ENCODE data around the gene NUBP2. TPM values are rescaled to one million over a fixed set of nuclear protein-coding genes. Genes with fewer than 3 reads are reported as not detected.
"Not testable (repeated sequence)": the region's sequence is repeated elsewhere in the genome, so short reads cannot be mapped to it uniquely, and the experiment has no call there.

Gene NUBP2
- total RNA-seq, 2 donors from 2014 or later = 32.6 to 58.8 TPM

DNA sequence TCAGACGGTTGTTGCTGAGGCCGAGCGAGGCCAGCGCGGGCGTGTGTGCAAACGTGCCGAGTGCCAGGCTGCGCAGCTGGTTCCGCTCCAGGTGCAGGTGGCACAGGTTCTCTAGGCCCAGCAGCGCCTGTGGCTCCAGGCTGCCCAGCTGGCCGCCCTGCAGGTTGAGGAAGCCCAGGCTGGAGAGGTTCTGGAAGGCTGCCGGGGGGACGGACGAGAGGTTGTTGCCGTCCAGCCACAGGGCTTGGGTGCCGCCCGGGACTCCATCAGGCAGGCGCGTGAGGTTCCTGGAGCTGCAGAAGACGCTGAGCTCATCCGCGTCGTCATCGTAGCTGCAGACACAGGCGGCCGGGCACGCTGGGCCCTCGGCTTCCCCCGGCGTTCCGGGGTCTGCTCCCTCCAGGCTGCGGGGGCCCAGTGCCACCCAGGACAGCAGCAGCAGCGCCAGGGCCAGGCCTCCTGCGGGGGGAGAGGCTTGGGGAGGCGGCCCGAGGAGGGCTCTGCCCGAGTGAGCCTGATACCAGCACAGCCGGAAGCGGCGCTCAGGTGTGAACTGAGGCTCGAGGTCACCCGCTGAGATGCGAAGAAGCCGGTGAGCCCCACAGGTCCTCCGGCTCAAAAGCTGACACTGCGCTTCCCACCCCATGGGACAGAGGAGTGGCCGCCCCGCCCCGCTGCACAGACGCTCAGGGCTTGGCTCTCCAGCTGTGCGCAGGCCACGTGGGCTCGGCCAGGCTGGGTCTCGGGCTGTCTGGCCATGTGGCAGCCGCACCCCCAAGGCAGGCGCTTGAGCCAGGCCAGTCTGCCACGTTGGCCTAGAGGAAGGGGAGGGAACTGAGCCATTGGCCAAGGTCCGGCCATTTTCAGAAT, 9.4 kb downstream of the NUBP2 start:
- Mint-ChIP-seq H3K36me3 (ENCODE audit: low read depth) (peaks cover 7% of the 10 kb centered on the region), H3K4me1 (peaks cover 3% of the 10 kb centered on the region), H3K9me3 (no peaks in the 10 kb centered on the region), H3K27me3 (no peaks in the 10 kb centered on the region), H3K4me3 (no peak overlapping the region), H3K27ac (no peak overlapping the region)
- ATAC-seq (replicated peaks) = no peak

DNA sequence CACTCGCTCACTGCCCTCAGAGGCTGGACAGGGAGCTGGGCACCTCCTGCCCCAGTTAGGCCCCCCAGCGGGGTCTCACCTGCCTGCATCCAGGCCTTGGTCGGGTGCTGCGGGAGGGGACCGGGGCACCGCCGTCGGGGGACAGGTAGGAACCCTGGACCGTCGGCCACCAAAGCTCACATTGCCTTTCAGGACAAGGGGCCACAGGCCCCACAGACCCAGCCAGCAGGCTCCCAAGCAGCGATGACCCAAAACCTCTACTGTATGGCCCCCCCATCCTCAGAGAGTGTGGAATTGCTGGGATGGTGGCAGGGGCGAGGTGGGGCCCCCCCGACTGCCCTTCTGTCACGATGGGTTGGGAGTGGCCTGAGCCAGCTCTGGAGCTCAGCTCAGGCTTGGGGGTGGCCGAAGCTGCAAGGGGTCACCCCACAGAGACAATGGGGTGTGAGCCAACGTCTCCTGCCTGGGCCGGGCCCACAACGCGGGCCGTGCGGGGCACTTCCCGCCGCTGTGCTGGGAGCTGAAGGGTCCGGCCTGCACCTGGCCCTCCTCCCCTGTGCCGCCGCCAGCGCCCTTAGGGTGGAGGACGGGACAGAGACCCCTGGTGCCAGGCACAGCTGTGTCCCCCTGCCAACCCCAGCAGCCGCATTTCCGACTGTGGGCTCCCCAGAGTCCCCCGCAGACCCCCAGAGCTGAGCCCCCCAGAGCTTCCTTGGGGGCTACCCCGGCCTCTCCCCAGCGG, 10.2 kb downstream of the NUBP2 start:
- H3K4me1 Mint-ChIP-seq = peaks cover 3% of the 10 kb centered on the region
- no peak overlapping the region for H3K27ac Mint-ChIP-seq
- no peaks in the 10 kb centered on the region for H3K27me3 Mint-ChIP-seq
- no peaks in the 10 kb centered on the region for H3K9me3 Mint-ChIP-seq
- ATAC-seq (replicated peaks) = no peak
- no peak overlapping the region for H3K4me3 Mint-ChIP-seq
- H3K36me3 Mint-ChIP-seq (ENCODE audit: low read depth) = peaks cover 7% of the 10 kb centered on the region

DNA sequence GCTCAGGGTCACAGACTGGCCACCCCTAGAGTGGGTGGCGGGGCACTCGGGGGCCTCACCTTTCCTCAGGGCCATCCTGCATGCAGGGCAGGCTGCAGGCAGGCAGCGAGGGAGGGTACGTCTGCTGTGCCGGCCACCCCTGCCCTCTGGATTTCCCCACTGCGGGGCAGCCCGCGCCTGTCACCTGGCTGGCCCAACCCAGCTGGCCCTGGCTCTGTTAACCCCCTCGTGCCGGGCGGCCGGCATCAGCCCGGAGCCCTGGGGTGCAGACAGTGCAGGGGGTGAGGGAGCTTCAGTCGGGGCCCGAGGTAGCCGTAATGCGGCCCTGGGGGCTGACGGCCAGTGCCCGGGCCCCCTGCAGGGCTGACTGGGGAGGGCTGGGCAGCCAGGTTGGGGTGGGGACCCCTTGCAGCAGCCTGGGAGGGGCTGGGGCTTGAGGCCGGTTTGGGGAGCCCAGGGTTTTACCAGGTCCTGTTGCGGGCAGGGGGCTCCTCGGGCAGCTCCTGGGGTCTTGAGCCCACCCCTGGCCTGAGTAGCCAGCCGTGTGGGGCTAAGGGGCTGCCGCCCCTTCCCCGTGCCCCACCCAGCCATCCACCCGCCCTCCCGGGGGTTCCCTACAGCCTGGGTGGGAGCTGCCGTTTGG, 10.9 kb downstream of the NUBP2 start, which contains the start of gene IGFALS:
IGFALS (minus strand) TSS at position 128 of the 643 bp plus-strand sequence; CDS start at position 75, 53 bp downstream.
- no peak within 1 kb of the TSS for H3K27ac Mint-ChIP-seq
- H3K4me1 Mint-ChIP-seq = peaks cover 3% of the 10 kb centered on the region
- no peaks in the 10 kb centered on the region for H3K27me3 Mint-ChIP-seq
- peaks cover 6% of the 10 kb centered on the region for H3K36me3 Mint-ChIP-seq (ENCODE audit: low read depth)
- no peak for ATAC-seq (replicated peaks)
- no peaks in the 10 kb centered on the region for H3K9me3 Mint-ChIP-seq
- H3K4me3 Mint-ChIP-seq = no peak within 1 kb of the TSS

DNA sequence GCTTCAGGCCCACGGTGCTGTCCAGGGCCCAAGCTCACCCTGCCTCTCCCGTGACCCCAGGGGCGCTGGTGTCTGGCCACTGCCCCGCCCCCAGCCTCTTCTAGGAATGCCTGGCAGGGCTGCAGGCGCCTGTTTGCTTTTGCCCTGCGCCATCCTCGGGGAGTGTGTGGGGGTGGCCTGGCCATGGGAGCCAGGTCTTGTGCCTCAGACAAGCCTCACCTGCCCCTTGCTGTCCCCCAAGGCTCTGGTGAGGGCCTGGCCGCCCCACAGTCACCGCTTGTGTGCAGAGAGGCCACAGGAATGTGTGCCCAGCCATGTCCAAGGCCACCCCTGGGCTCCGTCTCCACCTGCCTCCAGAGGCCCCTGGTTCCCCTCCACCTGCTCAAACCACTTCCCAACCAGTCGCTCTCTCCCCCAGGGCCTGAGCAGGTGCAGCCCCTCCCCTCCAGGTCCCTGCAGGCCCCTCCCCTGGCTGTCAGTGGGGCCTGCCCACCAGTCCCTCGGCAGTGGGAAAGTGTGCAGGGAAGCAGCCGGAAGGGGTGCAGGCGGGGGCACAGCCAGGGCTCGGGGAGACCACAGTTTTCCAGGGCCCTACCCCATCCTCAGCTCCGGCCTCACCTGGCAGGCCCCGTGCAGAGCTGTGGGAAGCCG, 11.6 kb downstream of the NUBP2 start:
- Mint-ChIP-seq H3K36me3 (ENCODE audit: low read depth) (no peaks in the 10 kb centered on the region), H3K4me1 (no peaks in the 10 kb centered on the region), H3K9me3 (peaks cover 4% of the 10 kb centered on the region), H3K27ac (no peak overlapping the region), H3K27me3 (no peaks in the 10 kb centered on the region), H3K4me3 (no peak overlapping the region)
- ATAC-seq (replicated peaks) = no peak

DNA sequence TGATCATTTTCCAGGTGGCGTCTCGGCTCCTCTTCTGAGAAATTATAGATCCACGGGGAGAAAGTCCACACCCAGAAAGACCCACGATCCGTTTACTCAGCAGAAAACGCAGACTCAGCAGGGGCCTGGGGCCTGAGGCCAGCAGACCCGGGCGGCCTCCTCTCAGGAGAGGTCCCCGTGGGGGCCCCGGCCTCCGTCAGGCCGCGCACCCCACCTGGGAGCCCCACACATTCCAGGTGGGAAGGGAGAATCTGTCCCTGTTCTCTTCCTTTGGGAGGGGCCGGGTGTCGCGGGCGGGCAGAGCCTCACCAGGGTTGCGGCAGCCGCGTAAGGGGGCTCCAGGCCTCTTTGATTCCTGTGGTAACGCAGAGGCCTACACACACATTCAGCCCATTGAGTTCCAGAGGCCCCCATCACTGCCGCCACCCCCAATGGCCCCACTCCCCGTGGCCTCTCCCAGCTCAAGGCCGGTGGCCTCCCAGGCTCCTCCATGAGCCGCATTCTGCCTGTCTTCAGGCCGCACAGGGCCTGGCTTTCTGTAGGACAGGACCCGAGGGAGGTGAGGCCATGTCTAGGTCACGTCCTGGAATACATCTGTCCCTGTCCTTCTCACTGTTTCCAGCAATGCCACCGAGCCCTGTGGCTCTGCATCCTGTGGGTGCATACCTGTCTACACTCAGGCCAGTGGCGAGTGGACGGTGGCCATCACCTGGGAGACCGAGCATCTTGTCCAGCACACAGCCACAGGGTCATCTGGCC, 12.3 kb downstream of the NUBP2 start:
- no peak overlapping the region for H3K27ac Mint-ChIP-seq
- no peaks in the 10 kb centered on the region for H3K36me3 Mint-ChIP-seq (ENCODE audit: low read depth)
- H3K9me3 Mint-ChIP-seq = peaks cover 8% of the 10 kb centered on the region
- no peaks in the 10 kb centered on the region for H3K4me1 Mint-ChIP-seq
- H3K27me3 Mint-ChIP-seq = no peaks in the 10 kb centered on the region
- H3K4me3 Mint-ChIP-seq = no peak overlapping the region
- ATAC-seq (replicated peaks) = no peak

DNA sequence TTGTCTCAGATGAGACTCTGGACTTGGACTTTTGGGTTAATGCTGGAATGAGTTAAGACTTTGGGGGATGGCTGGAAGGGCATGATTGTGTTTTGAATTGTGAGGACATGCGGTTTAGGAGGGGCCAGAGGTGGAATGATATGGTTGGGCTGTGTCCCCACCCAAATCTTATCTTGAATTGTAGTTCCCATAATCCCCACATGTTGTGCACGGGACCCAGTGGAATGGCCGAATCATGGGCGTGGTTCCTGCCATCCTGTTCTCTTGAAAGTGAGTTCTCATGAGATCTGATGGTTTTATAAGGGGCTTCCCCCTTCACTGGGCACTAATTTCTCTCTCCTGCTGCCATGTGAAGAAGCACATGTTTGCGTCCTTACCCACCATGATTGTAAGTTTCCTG, 16.5 kb downstream of the NUBP2 start:
- H3K4me1 Mint-ChIP-seq; H3K36me3 Mint-ChIP-seq (ENCODE audit: low read depth); H3K9me3 Mint-ChIP-seq; H3K27me3 Mint-ChIP-seq; H3K27ac Mint-ChIP-seq; ATAC-seq (replicated peaks); H3K4me3 Mint-ChIP-seq: not testable (repeated sequence)

DNA sequence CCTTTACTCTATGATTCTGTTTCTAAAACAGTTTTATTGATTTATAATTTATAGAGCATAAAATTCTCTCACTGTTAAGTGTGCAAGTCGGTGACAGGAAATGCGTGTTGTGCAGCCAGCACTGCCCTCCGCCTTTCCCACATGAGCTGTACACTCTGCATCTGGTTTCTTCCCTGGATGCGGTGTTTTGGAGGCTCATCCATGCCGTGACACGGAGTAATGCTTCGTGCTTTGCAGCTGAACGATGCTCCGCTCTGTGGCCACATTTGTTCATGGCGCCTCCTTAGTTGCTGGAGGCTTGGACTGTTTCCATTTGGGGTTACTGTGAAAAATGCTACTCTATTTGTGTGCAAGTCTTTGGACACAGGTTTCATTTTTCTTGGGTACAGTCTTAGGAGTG, 17.9 kb downstream of the NUBP2 start:
- ATAC-seq (replicated peaks) = no peak
- peaks cover 8% of the 10 kb centered on the region for H3K9me3 Mint-ChIP-seq

DNA sequence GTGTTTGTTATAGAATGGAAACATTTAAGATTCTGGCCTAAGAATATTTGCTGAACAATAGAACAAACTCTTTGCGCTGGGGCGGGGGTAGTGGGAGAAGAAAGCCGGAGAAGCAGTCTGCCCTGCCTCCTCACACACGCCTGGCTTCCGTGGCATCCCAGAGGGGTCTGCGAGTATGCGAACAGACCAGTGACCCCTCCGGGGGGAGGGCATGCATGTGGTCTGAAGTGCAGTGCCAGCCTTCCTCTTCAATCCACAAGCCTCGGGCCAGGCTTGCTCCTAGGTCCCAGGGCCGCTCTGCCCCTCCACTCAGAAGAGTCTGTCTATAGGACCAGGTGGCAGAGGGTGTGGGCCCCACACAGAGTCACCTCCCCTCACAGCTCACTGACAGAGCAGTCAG, 24.9 kb downstream of the NUBP2 start:
- ATAC-seq (replicated peaks) = no peak
- Mint-ChIP-seq H3K9me3 (no peaks in the 10 kb centered on the region), H3K36me3 (ENCODE audit: low read depth) (peaks cover 43% of the 10 kb centered on the region), H3K4me3 (no peak overlapping the region), H3K27me3 (no peaks in the 10 kb centered on the region), H3K27ac (no peak overlapping the region), H3K4me1 (no peaks in the 10 kb centered on the region)

More for the DNA sequence above, 17.9 kb downstream of the NUBP2 start:
- Mint-ChIP-seq H3K4me3 (no peak overlapping the region), H3K27ac (no peak overlapping the region), H3K4me1 (no peaks in the 10 kb centered on the region), H3K27me3 (no peaks in the 10 kb centered on the region), H3K36me3 (ENCODE audit: low read depth) (peaks cover 9% of the 10 kb centered on the region)

DNA sequence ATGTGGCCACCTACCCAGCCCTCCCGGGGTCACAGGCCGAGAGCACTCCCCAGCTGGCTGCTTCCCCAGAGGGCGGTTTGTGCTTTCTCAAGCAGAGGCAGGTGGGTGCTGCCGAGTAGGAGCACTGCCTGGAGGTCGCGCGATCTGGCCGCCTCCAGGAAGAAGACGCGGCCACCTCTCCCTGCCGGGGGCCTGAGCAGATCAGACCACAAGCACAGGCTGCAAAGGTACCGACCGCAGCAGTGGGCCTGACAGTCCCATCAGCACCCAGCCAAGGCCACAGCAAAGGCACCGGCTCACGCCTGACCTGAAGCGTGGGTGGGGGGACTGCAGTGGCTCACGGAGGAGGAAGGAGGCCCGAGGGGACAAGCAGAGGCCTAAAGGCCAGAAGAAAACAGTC, 25.9 kb downstream of the NUBP2 start:
- H3K36me3 Mint-ChIP-seq (ENCODE audit: low read depth) = peaks cover 47% of the 10 kb centered on the region
- no peak overlapping the region for H3K27ac Mint-ChIP-seq

DNA sequence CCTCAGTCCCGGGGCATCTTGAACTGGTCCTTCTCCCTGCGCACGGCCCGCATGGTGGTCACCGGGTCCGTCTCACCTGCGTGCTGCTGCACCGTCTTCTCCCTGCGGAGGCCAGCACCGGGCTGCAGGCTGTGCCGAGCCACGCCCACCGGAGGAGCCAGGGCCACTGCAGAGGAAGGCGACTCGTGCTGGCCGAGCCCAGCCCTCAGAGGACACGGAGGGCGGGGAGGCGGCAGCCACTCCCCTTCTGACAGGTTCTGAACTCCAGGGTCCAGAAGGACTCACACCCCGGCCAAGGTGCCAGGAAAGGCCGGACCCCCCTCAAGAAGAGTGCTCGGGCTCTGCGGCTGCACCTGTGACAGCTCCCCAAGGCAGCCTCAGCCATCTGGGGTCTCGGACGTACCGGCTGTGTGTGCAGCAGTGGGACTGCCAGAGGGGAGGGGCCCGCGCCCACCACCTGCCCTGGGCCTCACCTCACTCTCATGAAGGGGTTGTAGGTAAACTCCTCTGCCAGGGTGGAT, 26.6 kb downstream of the NUBP2 start:
- peaks cover 53% of the 10 kb centered on the region for H3K36me3 Mint-ChIP-seq (ENCODE audit: low read depth)
- no peak overlapping the region for H3K4me3 Mint-ChIP-seq
- no peaks in the 10 kb centered on the region for H3K9me3 Mint-ChIP-seq
- H3K4me1 Mint-ChIP-seq = peaks cover 9% of the 10 kb centered on the region
- H3K27ac Mint-ChIP-seq = no peak overlapping the region
- H3K27me3 Mint-ChIP-seq = no peaks in the 10 kb centered on the region
- ATAC-seq (replicated peaks) = no peak

More for the DNA sequence above, 25.9 kb downstream of the NUBP2 start:
- Mint-ChIP-seq H3K4me3 (no peak overlapping the region), H3K27me3 (no peaks in the 10 kb centered on the region), H3K9me3 (no peaks in the 10 kb centered on the region), H3K4me1 (peaks cover 8% of the 10 kb centered on the region)
- ATAC-seq (replicated peaks) = no peak

DNA sequence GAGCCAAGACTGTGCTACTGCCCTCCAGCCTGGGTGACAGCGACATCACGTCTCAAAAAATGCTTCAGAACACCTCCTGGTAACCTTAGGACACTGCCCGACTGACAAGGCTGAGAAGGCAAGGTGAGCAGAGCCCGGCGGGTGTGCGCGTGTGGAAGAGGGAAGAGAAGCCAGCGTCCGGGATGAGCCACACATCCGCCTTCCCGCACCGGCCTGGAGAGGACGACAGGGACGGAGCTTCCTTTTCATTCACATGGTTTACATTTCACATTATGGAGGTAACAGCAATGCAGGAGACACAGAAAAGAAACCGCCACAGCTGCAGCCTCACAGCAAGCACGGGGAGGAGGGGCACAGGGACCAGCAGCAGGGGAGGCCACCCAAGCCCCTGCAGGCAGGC, 27.3 kb downstream of the NUBP2 start:
- Mint-ChIP-seq H3K27ac (no peak overlapping the region), H3K36me3 (ENCODE audit: low read depth) (peaks cover 52% of the 10 kb centered on the region), H3K27me3 (no peaks in the 10 kb centered on the region), H3K4me1 (peaks cover 9% of the 10 kb centered on the region), H3K9me3 (no peaks in the 10 kb centered on the region), H3K4me3 (no peak overlapping the region)
- ATAC-seq (replicated peaks) = no peak

DNA sequence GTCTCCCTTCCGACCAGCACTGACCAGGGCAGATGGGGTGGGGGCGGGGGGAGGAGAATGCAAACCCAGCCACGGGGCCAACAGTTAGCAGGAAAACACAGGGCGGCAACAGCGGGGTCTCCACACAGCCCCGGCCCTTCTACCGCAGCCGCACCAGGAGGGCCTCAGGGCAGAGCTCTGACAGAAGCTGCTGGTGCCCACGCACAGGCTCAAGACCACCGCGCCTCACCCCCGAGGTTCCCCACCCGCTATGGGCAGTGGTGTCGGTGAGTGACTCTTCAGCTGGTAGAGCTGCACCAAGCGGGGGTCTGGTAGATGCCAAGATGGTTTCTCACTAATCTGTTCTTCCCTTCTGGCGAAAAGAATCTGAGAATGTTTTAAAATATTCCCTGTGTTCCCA, 27.8 kb downstream of the NUBP2 start:
- H3K27ac Mint-ChIP-seq = no peak overlapping the region
- peaks cover 52% of the 10 kb centered on the region for H3K36me3 Mint-ChIP-seq (ENCODE audit: low read depth)
- H3K4me1 Mint-ChIP-seq = peaks cover 9% of the 10 kb centered on the region
- no peak for ATAC-seq (replicated peaks)
- H3K4me3 Mint-ChIP-seq = no peak overlapping the region
- no peaks in the 10 kb centered on the region for H3K9me3 Mint-ChIP-seq
- no peaks in the 10 kb centered on the region for H3K27me3 Mint-ChIP-seq

DNA sequence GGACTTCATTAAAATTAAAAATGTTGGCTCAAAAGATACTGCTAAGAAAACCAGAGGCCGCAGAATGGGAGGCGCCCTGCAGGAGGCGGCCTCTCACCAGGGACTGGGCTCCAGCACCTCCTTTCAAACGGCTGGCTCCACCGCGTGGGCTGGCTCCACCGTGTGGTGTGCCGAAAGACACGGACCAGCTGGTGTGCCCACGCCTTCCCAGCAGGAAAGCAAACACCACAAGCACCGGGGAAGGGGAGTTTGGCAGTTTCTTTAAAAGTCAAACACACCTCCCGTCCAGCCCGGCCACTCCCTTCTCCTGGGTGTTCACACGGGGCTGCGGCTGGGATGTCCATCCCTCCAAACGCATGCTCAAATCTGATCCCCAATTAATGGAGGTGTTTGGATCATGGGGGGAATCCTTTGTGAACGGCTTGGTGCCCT, 30.0 kb downstream of the NUBP2 start:
- Mint-ChIP-seq H3K27ac (peak overlapping the region; percentile 77), H3K9me3 (no peaks in the 10 kb centered on the region), H3K36me3 (ENCODE audit: low read depth) (peaks cover 41% of the 10 kb centered on the region), H3K4me3 (peak overlapping the region; percentile 20), H3K27me3 (no peaks in the 10 kb centered on the region), H3K4me1 (peaks cover 9% of the 10 kb centered on the region)
- ATAC-seq (replicated peaks) = peak; percentile 96

All from activated T-helper 17 cell treated with anti-CD3 and anti-CD28 coated beads, Interleukin-2, amount 50 U/mL, for 72 hours (primary cell).